GM12865 (cell line): ENCODE results near the gene KANSL1.
"Not testable (repeated sequence)": the region's sequence is repeated elsewhere in the genome, so short reads cannot be mapped to it uniquely, and the experiment has no call there.

ENCODE experiments used
- DNase-seq: peaks from one replicate; pipeline ENCODE4 v3.0.0; 2010; ENCODE audit warnings: low read depth
- H3K4me3 ChIP-seq: 2 replicates; pipeline ENCODE4 v1.5.1; 2011; ENCODE audit warnings: mild to moderate bottlenecking, low read depth, low read length, control low read depth
- TF ChIP-seq, protein P1 (sequence below): IDR thresholded peaks from 2 replicates; pipeline ENCODE4 v1.5.1; 2011; ENCODE audit warnings: low read length, control low read depth, low read depth, inconsistent platforms; ENCODE audit not compliant: insufficient read depth; ENCODE audit errors: missing control alignments

The KANSL1 gene

DNA sequence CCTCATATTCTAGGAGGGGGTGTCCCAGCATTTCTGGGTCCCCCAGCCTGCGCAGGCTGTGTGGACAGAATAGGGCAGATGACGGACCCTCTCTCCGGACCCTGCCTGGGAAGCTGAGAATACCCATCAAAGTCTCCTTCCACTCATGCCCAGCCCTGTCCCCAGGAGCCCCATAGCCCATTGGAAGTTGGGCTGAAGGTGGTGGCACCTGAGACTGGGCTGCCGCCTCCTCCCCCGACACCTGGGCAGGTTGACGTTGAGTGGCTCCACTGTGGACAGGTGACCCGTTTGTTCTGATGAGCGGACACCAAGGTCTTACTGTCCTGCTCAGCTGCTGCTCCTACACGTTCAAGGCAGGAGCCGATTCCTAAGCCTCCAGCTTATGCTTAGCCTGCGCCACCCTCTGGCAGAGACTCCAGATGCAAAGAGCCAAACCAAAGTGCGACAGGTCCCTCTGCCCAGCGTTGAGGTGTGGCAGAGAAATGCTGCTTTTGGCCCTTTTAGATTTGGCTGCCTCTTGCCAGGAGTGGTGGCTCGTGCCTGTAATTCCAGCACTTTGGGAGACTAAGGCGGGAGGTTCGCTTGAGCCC lies 182.5 kb downstream of the KANSL1 start:
- TF ChIP-seq, protein P1, sequence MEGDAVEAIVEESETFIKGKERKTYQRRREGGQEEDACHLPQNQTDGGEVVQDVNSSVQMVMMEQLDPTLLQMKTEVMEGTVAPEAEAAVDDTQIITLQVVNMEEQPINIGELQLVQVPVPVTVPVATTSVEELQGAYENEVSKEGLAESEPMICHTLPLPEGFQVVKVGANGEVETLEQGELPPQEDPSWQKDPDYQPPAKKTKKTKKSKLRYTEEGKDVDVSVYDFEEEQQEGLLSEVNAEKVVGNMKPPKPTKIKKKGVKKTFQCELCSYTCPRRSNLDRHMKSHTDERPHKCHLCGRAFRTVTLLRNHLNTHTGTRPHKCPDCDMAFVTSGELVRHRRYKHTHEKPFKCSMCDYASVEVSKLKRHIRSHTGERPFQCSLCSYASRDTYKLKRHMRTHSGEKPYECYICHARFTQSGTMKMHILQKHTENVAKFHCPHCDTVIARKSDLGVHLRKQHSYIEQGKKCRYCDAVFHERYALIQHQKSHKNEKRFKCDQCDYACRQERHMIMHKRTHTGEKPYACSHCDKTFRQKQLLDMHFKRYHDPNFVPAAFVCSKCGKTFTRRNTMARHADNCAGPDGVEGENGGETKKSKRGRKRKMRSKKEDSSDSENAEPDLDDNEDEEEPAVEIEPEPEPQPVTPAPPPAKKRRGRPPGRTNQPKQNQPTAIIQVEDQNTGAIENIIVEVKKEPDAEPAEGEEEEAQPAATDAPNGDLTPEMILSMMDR = no peak
- H3K4me3 ChIP-seq = no peak overlapping the region
- no peak for DNase-seq

DNA sequence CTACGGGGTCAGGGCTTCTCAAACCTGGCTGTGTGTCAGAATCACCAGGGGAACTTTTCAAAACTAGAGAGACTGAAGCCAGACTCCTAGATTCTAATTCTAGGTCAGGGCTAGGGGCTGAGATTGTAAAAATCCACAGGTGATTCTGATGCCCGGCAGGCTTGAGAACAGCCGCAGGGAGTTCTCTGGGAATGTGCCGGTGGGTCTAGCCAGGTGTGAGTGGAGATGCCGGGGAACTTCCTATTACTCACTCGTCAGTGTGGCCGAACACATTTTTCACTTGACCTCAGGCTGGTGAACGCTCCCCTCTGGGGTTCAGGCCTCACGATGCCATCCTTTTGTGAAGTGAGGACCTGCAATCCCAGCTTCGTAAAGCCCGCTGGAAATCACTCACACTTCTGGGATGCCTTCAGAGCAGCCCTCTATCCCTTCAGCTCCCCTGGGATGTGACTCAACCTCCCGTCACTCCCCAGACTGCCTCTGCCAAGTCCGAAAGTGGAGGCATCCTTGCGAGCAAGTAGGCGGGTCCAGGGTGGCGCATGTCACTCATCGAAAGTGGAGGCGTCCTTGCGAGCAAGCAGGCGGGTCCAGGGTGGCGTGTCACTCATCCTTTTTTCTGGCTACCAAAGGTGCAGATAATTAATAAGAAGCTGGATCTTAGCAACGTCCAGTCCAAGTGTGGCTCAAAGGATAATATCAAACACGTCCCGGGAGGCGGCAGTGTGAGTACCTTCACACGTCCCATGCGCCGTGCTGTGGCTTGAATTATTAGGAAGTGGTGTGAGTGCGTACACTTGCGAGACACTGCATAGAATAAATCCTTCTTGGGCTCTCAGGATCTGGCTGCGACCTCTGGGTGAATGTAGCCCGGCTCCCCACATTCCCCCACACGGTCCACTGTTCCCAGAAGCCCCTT lies 183.3 kb downstream of the KANSL1 start:
- TF ChIP-seq, protein P1 = no peak
- DNase-seq = no peak
- no peak overlapping the region for H3K4me3 ChIP-seq

DNA sequence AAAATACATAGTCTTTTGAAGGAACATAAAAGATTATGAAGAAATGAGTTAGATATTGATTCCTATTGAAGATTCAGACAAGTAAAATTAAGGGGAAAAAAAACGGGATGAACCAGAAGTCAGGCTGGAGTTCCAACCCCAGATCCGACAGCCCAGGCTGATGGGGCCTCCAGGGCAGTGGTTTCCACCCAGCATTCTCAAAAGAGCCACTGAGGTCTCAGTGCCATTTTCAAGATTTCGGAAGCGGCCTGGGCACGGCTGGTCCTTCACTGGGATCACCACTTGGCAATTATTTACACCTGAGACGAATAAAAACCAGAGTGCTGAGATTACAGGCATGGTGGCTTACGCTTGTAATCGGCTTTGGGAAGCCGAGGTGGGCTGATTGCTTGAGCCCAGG lies 184.6 kb downstream of the KANSL1 start:
- no peak overlapping the region for H3K4me3 ChIP-seq
- DNase-seq = no peak
- TF ChIP-seq, protein P1 = no peak

- no peak for DNase-seq
- TF ChIP-seq, protein P1 = no peak
- H3K4me3 ChIP-seq = no peak overlapping the region
Observed at GRCh38 chr17:46007461-46007965, 185.7 kb downstream of the KANSL1 start.

DNA sequence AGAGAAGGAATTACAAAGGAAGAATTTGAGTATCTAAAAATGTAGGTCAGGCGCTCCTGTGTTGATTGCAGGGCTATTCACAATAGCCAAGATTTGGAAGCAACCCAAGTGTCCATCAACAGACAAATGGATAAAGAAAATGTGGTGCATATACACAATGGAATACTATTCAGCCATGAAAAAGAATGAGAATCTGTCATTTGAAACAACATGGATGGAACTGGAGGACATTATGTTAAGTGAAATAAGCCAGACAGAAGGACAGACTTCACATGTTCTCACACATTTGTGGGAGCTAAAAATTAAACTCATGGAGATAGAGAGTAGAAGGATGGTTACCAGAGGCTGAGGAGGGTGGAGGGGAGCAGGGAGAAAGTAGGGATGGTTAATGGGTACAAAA lies 187.1 kb downstream of the KANSL1 start:
- not testable (repeated sequence) for DNase-seq, H3K4me3 ChIP-seq

- TF ChIP-seq, protein P1 = no peak
- H3K4me3 ChIP-seq = no peak overlapping the region
- no peak for DNase-seq
Observed at GRCh38 chr17:46003907-46004748, 189.1 kb downstream of the KANSL1 start.

DNA sequence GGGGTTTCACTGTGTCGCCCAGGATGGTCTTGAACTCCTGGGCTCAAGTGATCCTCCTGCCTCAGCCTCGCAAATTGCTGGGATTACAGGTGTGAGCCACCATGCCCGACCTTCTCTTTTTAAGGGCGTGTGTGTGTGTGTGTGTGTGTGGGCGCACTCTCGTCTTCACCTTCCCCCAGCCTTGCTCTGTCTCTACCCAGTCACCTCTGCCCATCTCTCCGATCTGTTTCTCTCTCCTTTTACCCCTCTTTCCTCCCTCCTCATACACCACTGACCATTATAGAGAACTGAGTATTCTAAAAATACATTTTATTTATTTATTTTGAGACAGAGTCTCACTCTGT lies 190.3 kb downstream of the KANSL1 start:
- no peak overlapping the region for H3K4me3 ChIP-seq
- DNase-seq = no peak
- TF ChIP-seq, protein P1 = no peak
